Neutrophil (primary cell): ENCODE results near the gene CABYR.
A peak's percentile ranks its signal among the peaks of the same experiment; 100 is the strongest.

Experiments used
- H3K27ac ChIP-seq: fragments of 200-600 bp; sonication (generic); 2 replicates; pipeline ENCODE4 v1.5.1; 2016; ENCODE audit warnings: mild to moderate bottlenecking, moderate library complexity
- H3K27me3 ChIP-seq: fragments of 200-600 bp; sonication (generic); 2 replicates; pipeline ENCODE4 v1.6.0; 2016; ENCODE audit warnings: mild to moderate bottlenecking
- H3K36me3 ChIP-seq: fragments of 200-600 bp; sonication (generic); 2 replicates; pipeline ENCODE4 v1.5.1; 2017
- H3K4me1 ChIP-seq, 2 experiments: fragments of 200-600 bp in 1 of 2; sonication (generic) in 1 of 2; 1 replicate in 1 of 2; 2 replicates in 1 of 2; pipeline versions ENCODE4 v1.5.1 to v1.6.1; 2013 to 2016; ENCODE audit warnings: low read depth in 1 of 2, low read length in 1 of 2, mild to moderate bottlenecking in 1 of 2, moderate library complexity in 1 of 2; ENCODE audit not compliant: control insufficient read depth in 1 of 2, insufficient read depth in 1 of 2
- H3K4me3 ChIP-seq, 2 experiments: fragments of 200-600 bp in 1 of 2; sonication (generic) in 1 of 2; 1 replicate in 1 of 2; 2 replicates in 1 of 2; pipeline ENCODE4 v1.5.1; 2013 to 2016; ENCODE audit warnings: low read depth in 1 of 2, low read length in 1 of 2, mild to moderate bottlenecking in 1 of 2, moderate library complexity in 1 of 2
- H3K9me3 ChIP-seq: fragments of 200-600 bp; sonication (generic); 2 replicates; pipeline ENCODE4 v1.5.1; 2016
- CTCF ChIP-seq: fragments of 200-600 bp; sonication (generic); IDR thresholded peaks from 2 replicates; pipeline ENCODE4 v1.5.1; 2016; ENCODE audit warnings: antibody characterized with exemption

The CABYR gene

GRCh38 chr18:24198461-24198860 lies 59.6 kb downstream of the CABYR start:
- H3K4me3 ChIP-seq = peak overlapping the region; percentile 6 to 19
- peak overlapping the region; percentile 72 for H3K27ac ChIP-seq
- H3K36me3 ChIP-seq = peaks cover 12% of the 10 kb centered on the region
- TF ChIP-seq CTCF = no peak
- no peaks in the 10 kb centered on the region for H3K9me3 ChIP-seq
- H3K4me1 ChIP-seq = peaks cover 18 to 20% of the 10 kb centered on the region in 2 experiments
- no peaks in the 10 kb centered on the region for H3K27me3 ChIP-seq

DNA sequence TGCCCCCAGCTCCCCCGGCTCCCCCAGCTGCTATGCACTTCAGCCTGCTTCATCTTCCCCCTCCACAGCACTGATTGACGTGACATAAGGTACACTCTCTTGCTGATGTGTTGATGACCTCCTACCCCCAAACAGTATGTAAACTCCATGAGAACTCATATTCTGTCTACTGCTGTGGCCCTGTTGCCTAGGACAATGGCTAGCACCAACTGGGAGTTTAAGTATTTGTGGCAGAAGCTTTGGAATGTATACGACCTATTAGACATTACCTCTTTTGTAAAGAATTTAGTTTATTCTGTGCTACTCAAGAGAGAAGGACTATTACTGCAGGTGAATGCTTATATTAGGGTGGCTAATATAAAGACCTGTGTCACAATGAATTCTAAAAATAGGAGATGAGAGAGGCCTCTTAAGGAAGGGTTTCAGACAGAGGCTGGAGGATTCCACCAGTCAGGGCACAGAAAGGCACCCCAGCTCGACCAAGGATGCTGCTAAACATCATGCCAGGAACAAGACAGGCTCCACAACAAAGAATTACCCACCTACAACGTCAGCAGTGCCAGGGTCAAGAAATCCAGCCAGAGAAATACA lies 60.6 kb downstream of the CABYR start:
- Histone ChIP-seq H3K9me3 (no peaks in the 10 kb centered on the region), H3K36me3 (peaks cover 4% of the 10 kb centered on the region), H3K4me3 (no peak overlapping the region), H3K27ac (peak overlapping the region; percentile 72), H3K4me1 (peaks cover 18 to 20% of the 10 kb centered on the region in 2 experiments), H3K27me3 (no peaks in the 10 kb centered on the region)
- no peak for TF ChIP-seq CTCF

DNA sequence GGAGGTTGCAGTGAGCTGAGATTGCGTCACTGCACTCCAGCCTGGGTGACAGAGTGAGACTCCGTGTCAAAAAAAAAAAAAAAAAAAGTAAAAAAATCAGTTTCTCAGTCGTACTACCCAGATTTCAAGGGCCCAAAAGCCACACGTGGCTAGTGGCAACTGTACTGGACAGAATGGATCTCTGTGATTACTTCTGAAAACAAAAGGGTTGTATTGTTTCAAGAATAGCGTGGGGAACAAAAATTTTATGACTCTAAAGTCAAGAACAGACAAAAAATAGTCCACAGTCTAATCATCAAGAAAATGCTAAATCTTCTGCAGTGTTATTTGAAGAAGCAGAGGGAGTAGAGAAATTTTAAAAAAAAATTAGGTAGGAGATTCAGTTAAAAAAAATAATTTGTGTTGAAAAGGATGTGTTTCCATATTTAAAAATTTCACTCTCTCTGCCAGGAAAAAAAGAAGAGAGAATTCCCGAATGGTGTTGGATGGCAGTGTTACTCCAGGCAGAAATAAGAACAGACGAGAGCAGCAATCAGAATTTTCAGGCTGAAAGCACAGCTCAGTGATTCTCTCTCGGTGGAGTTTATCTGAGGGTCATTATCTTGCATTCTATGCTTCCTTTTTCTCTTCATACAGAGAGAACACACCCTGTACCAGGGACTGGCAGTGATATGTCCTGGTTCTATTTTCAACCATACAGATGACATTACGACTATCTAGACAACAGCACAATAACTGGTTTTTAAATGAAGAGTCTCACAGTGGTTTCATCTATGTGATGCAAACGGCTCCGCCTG lies 61.8 kb downstream of the CABYR start:
- Histone ChIP-seq H3K4me1 (peaks cover 18 to 20% of the 10 kb centered on the region in 2 experiments), H3K36me3 (no peaks in the 10 kb centered on the region), H3K4me3 (no peak overlapping the region), H3K27ac (no peak overlapping the region), H3K9me3 (no peaks in the 10 kb centered on the region), H3K27me3 (no peaks in the 10 kb centered on the region)
- no peak for TF ChIP-seq CTCF

- Histone ChIP-seq H3K27ac (no peak overlapping the region), H3K36me3 (no peaks in the 10 kb centered on the region), H3K4me3 (no peak overlapping the region), H3K27me3 (no peaks in the 10 kb centered on the region), H3K9me3 (no peaks in the 10 kb centered on the region), H3K4me1 (peaks cover 18 to 20% of the 10 kb centered on the region in 2 experiments)
- no peak for TF ChIP-seq CTCF
These were observed 63.1 kb downstream of the CABYR start for GRCh38 chr18:24201699-24202687.

DNA sequence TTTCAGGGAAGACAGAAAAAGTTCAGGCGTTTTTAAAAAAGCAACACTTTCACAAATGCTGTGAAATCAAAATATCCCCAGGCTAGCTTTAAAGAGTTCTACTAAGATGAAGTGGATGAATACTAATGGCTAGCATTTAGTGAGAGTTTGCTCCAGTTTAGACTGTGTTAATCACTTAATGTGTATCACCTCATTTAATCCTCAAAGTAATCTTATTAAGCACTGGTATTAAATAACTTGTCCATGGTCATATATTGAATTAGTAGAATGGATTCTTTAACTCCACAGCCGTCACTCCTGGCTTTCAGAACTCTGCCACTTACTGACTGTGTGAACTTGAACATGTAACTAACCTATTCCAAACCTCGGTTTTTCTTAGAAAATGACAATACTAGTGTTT lies 66.0 kb downstream of the CABYR start:
- Histone ChIP-seq H3K4me1 (no peaks in the 10 kb centered on the region), H3K9me3 (no peaks in the 10 kb centered on the region), H3K36me3 (no peaks in the 10 kb centered on the region), H3K4me3 (no peak overlapping the region), H3K27me3 (no peaks in the 10 kb centered on the region), H3K27ac (no peak overlapping the region)
- no peak for TF ChIP-seq CTCF
